ENCODE data around the gene CPNE1. TPM values are rescaled to one million over a fixed set of nuclear protein-coding genes. Genes with fewer than 3 reads are reported as not detected.

The CPNE1 gene
- total and polyA plus RNA-seq, 2 donors (not counting 1 experiment from before 2014, with no cell fraction given): 88.8 to 146 TPM

- Histone ChIP-seq H3K36me3 (ENCODE audit: control insufficient read depth, insufficient read depth, low read length) (no peaks in the 10 kb centered on the region), H3K4me1 (ENCODE audit: control insufficient read depth, extremely low read depth, insufficient read depth, low read length) (peaks cover 6% of the 10 kb centered on the region), H3K27ac (ENCODE audit: insufficient read depth, low read length) (no peak overlapping the region), H4K20me1 (ENCODE audit: control insufficient read depth, extremely low read depth, insufficient read depth, low read length) (no peaks in the 10 kb centered on the region), H2AFZ (ENCODE audit: low read length) (no peak overlapping the region), H3K79me2 (ENCODE audit: control insufficient read depth, insufficient read depth, low read length) (no peaks in the 10 kb centered on the region), H3K4me3 (replicated peaks in 1 of 4; ENCODE audit: control extremely low read depth in 1 of 4, insufficient read depth in 1 of 4, low read depth in 3 of 4, low read length in 4 of 4) (no peak overlapping the region), H3K9ac (ENCODE audit: insufficient read depth, low read length) (no peak overlapping the region), H3K4me2 (ENCODE audit: extremely low read depth, insufficient read depth, low read length) (no peak overlapping the region), H3K27me3 (ENCODE audit: control insufficient read depth, insufficient read depth, low read length) (peaks cover 7% of the 10 kb centered on the region), H3K9me3 (ENCODE audit: control insufficient read depth, insufficient read depth, low read depth, low read length) (no peaks in the 10 kb centered on the region)
- no peak for DNase-seq (ENCODE audit: low read depth in 2 of 2)
- TF ChIP-seq EZH2 (IDR thresholded peaks at IDR 0.05; ENCODE audit: low read length, missing control alignments): no peak
- TF ChIP-seq CTCF (conservative IDR thresholded peaks at IDR 0.05 in 1 of 2, IDR thresholded peaks at IDR 0.05 in 1 of 2; ENCODE audit: low read depth in 1 of 2, low read length in 2 of 2): no peak
Observed at GRCh38 chr20:35598476-35598875, 66.2 kb downstream of the CPNE1 start.

- no peak overlapping the region for H3K4me3 ChIP-seq (replicated peaks in 1 of 4; ENCODE audit: control extremely low read depth in 1 of 4, insufficient read depth in 1 of 4, low read depth in 3 of 4, low read length in 4 of 4)
- DNase-seq (ENCODE audit: low read depth in 2 of 2): no peak
Observed at GRCh38 chr20:35597186-35597585, 67.5 kb downstream of the CPNE1 start.

GRCh38 chr20:35595901-35596300, 68.8 kb downstream of the CPNE1 start:
- H4K20me1 ChIP-seq (ENCODE audit: control insufficient read depth, extremely low read depth, insufficient read depth, low read length): no peaks in the 10 kb centered on the region
- peaks cover 7% of the 10 kb centered on the region for H3K27me3 ChIP-seq (ENCODE audit: control insufficient read depth, insufficient read depth, low read length)
- no peak overlapping the region for H2AFZ ChIP-seq (ENCODE audit: low read length)
- no peak overlapping the region for H3K4me2 ChIP-seq (ENCODE audit: extremely low read depth, insufficient read depth, low read length)
- no peaks in the 10 kb centered on the region for H3K36me3 ChIP-seq (ENCODE audit: control insufficient read depth, insufficient read depth, low read length)
- TF ChIP-seq CTCF (conservative IDR thresholded peaks at IDR 0.05 in 1 of 2, IDR thresholded peaks at IDR 0.05 in 1 of 2; ENCODE audit: low read depth in 1 of 2, low read length in 2 of 2): no peak
- TF ChIP-seq EZH2 (IDR thresholded peaks at IDR 0.05; ENCODE audit: low read length, missing control alignments): no peak
- H3K9ac ChIP-seq (ENCODE audit: insufficient read depth, low read length): no peak overlapping the region
- DNase-seq (ENCODE audit: low read depth in 2 of 2): no peak
- H3K9me3 ChIP-seq (ENCODE audit: control insufficient read depth, insufficient read depth, low read depth, low read length): no peaks in the 10 kb centered on the region
- no peak overlapping the region for H3K4me3 ChIP-seq (replicated peaks in 1 of 4; ENCODE audit: control extremely low read depth in 1 of 4, insufficient read depth in 1 of 4, low read depth in 3 of 4, low read length in 4 of 4)
- H3K27ac ChIP-seq (ENCODE audit: insufficient read depth, low read length): no peak overlapping the region
- H3K4me1 ChIP-seq (ENCODE audit: control insufficient read depth, extremely low read depth, insufficient read depth, low read length): no peaks in the 10 kb centered on the region
- no peaks in the 10 kb centered on the region for H3K79me2 ChIP-seq (ENCODE audit: control insufficient read depth, insufficient read depth, low read length)

More at GRCh38 chr20:35597186-35597585, 67.5 kb downstream of the CPNE1 start:
- H3K79me2 ChIP-seq (ENCODE audit: control insufficient read depth, insufficient read depth, low read length): no peaks in the 10 kb centered on the region
- no peaks in the 10 kb centered on the region for H3K9me3 ChIP-seq (ENCODE audit: control insufficient read depth, insufficient read depth, low read depth, low read length)
- peaks cover 6% of the 10 kb centered on the region for H3K4me1 ChIP-seq (ENCODE audit: control insufficient read depth, extremely low read depth, insufficient read depth, low read length)
- no peak overlapping the region for H3K9ac ChIP-seq (ENCODE audit: insufficient read depth, low read length)
- TF ChIP-seq CTCF (conservative IDR thresholded peaks at IDR 0.05 in 1 of 2, IDR thresholded peaks at IDR 0.05 in 1 of 2; ENCODE audit: low read depth in 1 of 2, low read length in 2 of 2) (no peak), EZH2 (IDR thresholded peaks at IDR 0.05; ENCODE audit: low read length, missing control alignments) (no peak)
- no peak overlapping the region for H2AFZ ChIP-seq (ENCODE audit: low read length)
- no peak overlapping the region for H3K4me2 ChIP-seq (ENCODE audit: extremely low read depth, insufficient read depth, low read length)
- no peaks in the 10 kb centered on the region for H4K20me1 ChIP-seq (ENCODE audit: control insufficient read depth, extremely low read depth, insufficient read depth, low read length)
- H3K27me3 ChIP-seq (ENCODE audit: control insufficient read depth, insufficient read depth, low read length): peaks cover 7% of the 10 kb centered on the region
- no peak overlapping the region for H3K27ac ChIP-seq (ENCODE audit: insufficient read depth, low read length)
- no peaks in the 10 kb centered on the region for H3K36me3 ChIP-seq (ENCODE audit: control insufficient read depth, insufficient read depth, low read length)

Measured in fibroblast of lung (primary cell).